Keratinocyte (primary cell): Measurements from ENCODE around the gene HHIPL1. TPM values are rescaled to one million over a fixed set of nuclear protein-coding genes. Genes with fewer than 3 reads are reported as not detected.

Source experiments
- DNase-seq: peaks from one replicate; pipeline ENCODE4 v3.0.0-alpha.2; 2011; ENCODE audit warnings: low read depth, missing footprints, low spot score
- FAIRE-seq: peaks from 2 replicates; lab custom pipeline; 2011; peaks lifted over from hg19 to GRCh38; lab: Jason Lieb, UNC
- H2AFZ ChIP-seq: 2 replicates; pipeline ENCODE4 v1.6.0; 2012; ENCODE audit warnings: low read length, control low read depth, inconsistent platforms; ENCODE audit not compliant: control insufficient read depth
- H3K27ac ChIP-seq: 2 replicates; pipeline ENCODE4 v1.5.1; 2011; ENCODE audit warnings: low read length; ENCODE audit not compliant: control insufficient read depth, insufficient read depth
- H3K27me3 ChIP-seq: 3 replicates; pipeline ENCODE4 v1.6.0; 2011; ENCODE audit warnings: low read length; ENCODE audit not compliant: control insufficient read depth, insufficient read depth; ENCODE audit errors: extremely low read depth
- H3K36me3 ChIP-seq, 2 experiments: 2 replicates in 1 of 2; 3 replicates in 1 of 2; pipeline ENCODE4 v1.5.1; 2011; ENCODE audit warnings: low read length in 2 of 2, mild to moderate bottlenecking in 1 of 2; ENCODE audit not compliant: control insufficient read depth in 2 of 2, insufficient read depth in 2 of 2; ENCODE audit errors: extremely low read depth in 1 of 2
- H3K4me1 ChIP-seq: 3 replicates; pipeline ENCODE4 v1.5.1; 2011; ENCODE audit warnings: low read length; ENCODE audit not compliant: control insufficient read depth, insufficient read depth; ENCODE audit errors: extremely low read depth
- H3K4me2 ChIP-seq: 3 replicates; pipeline ENCODE4 v1.6.0; 2011; ENCODE audit warnings: low read depth, low read length; ENCODE audit not compliant: control insufficient read depth, insufficient read depth; ENCODE audit errors: extremely low read depth
- H3K4me3 ChIP-seq, 3 experiments: fragments of 200-600 bp in 1 of 3; sonication (generic) in 1 of 3; 2 replicates in 2 of 3; 3 replicates in 1 of 3; pipeline ENCODE4 v1.5.1; 2011 to 2016; ENCODE audit warnings: low read length in 3 of 3, mild to moderate bottlenecking in 3 of 3, control low read depth in 2 of 3, inconsistent platforms in 1 of 3, low read depth in 1 of 3, mixed read lengths in 1 of 3, mixed run types in 1 of 3, moderate library complexity in 1 of 3; ENCODE audit not compliant: control insufficient read depth in 2 of 3, insufficient read depth in 2 of 3; ENCODE audit errors: extremely low read depth in 1 of 3
- H3K79me2 ChIP-seq: 2 replicates; pipeline ENCODE4 v1.6.0; 2012; ENCODE audit warnings: low read length; ENCODE audit not compliant: control insufficient read depth, insufficient read depth
- H3K9ac ChIP-seq: 3 replicates; pipeline ENCODE4 v1.6.0; 2011; ENCODE audit warnings: low read length; ENCODE audit not compliant: control insufficient read depth, insufficient read depth; ENCODE audit errors: extremely low read depth
- H3K9me1 ChIP-seq: 3 replicates; pipeline ENCODE4 v1.6.0; 2011; ENCODE audit warnings: low read length; ENCODE audit not compliant: control insufficient read depth, insufficient read depth; ENCODE audit errors: extremely low read depth
- H3K9me3 ChIP-seq: 2 replicates; pipeline ENCODE4 v1.5.1; 2012; ENCODE audit warnings: low read depth, low read length; ENCODE audit not compliant: control insufficient read depth
- H4K20me1 ChIP-seq: 3 replicates; pipeline ENCODE4 v1.6.0; 2011; ENCODE audit warnings: low read length; ENCODE audit not compliant: control insufficient read depth, insufficient read depth; ENCODE audit errors: extremely low read depth
- EZH2 ChIP-seq: IDR thresholded peaks from one replicate; pipeline ENCODE4 v1.6.1; 2012; ENCODE audit warnings: inconsistent platforms, mild to moderate bottlenecking, low read length, moderate library complexity
- dilution Hi-C: fragments of 300-500 bp; cut with MboI; formaldehyde crosslinking; loops from one replicate; pipeline ENCODE4 v1.7.0; 2020; ENCODE audit warnings: low sequenced_read_pairs; ENCODE audit not compliant: extremely low pct_ligation_motif_present
- polyA plus RNA-seq, 5 experiments: library from polyadenylated mRNA; depleted of rRNA in 3 of 5; stranded (reverse) in 3 of 5; stranded (forward) in 1 of 5; unstranded in 1 of 5; fragments of >200 nt; gene quantifications; 1 replicate in 1 of 5; 2 replicates in 3 of 5; 3 replicates in 1 of 5; pipeline versions ENCODE4 v1.2.1 to v1.2.3, GENCODE V29; 2011 to 2012; ENCODE audit warnings: missing spikeins in 2 of 5, low read depth in 1 of 5, low replicate concordance in 1 of 5
- TF ChIP-seq, protein P1 (sequence below), 3 experiments: IDR thresholded peaks in 1 of 3; conservative IDR thresholded peaks in 1 of 3; optimal IDR thresholded peaks in 1 of 3; 2 replicates in 2 of 3; 3 replicates in 1 of 3; pipeline versions ENCODE3 to v1.5.1; 2011; ENCODE audit warnings: low read length in 3 of 3, mild to moderate bottlenecking in 3 of 3, moderate library complexity in 2 of 3, control low read depth in 1 of 3, inconsistent platforms in 1 of 3; ENCODE audit not compliant: insufficient read depth in 2 of 3; ENCODE audit errors: extremely low read depth in 1 of 3

The HHIPL1 gene
- polyA plus RNA-seq, 1 donor (not counting 4 experiments of a cell fraction or from before 2014, with no cell fraction given), result 0.08 TPM

GRCh38 chr14:99662846-99663245, 17.9 kb downstream of the HHIPL1 start:
- H3K36me3 ChIP-seq, result no peaks in the 10 kb centered on the region
- FAIRE-seq (no peak), DNase-seq (no peak)
- H3K9me3 ChIP-seq, result no peaks in the 10 kb centered on the region
- dilution Hi-C loops, result no loop called here
- TF ChIP-seq, protein P1, sequence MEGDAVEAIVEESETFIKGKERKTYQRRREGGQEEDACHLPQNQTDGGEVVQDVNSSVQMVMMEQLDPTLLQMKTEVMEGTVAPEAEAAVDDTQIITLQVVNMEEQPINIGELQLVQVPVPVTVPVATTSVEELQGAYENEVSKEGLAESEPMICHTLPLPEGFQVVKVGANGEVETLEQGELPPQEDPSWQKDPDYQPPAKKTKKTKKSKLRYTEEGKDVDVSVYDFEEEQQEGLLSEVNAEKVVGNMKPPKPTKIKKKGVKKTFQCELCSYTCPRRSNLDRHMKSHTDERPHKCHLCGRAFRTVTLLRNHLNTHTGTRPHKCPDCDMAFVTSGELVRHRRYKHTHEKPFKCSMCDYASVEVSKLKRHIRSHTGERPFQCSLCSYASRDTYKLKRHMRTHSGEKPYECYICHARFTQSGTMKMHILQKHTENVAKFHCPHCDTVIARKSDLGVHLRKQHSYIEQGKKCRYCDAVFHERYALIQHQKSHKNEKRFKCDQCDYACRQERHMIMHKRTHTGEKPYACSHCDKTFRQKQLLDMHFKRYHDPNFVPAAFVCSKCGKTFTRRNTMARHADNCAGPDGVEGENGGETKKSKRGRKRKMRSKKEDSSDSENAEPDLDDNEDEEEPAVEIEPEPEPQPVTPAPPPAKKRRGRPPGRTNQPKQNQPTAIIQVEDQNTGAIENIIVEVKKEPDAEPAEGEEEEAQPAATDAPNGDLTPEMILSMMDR (optimal IDR thresholded peaks at IDR 0.05 in 1 of 3, IDR thresholded peaks at IDR 0.05 in 1 of 3, conservative IDR thresholded peaks at IDR 0.05 in 1 of 3; ENCODE audit: extremely low read depth in 1 of 3, insufficient read depth in 2 of 3, low read length in 3 of 3), result no peak
- TF ChIP-seq EZH2, result no peak
- no peak overlapping the region for H3K27ac ChIP-seq
- H3K4me2 ChIP-seq, result no peak overlapping the region
- H3K27me3 ChIP-seq, result peaks cover 52% of the 10 kb centered on the region
- H3K4me1 ChIP-seq, result no peaks in the 10 kb centered on the region
- H3K79me2 ChIP-seq, result no peaks in the 10 kb centered on the region
- no peak overlapping the region for H3K4me3 ChIP-seq
- peaks cover 3% of the 10 kb centered on the region for H4K20me1 ChIP-seq
- no peak overlapping the region for H3K9ac ChIP-seq
- no peak overlapping the region for H2AFZ ChIP-seq
- H3K9me1 ChIP-seq, result no peaks in the 10 kb centered on the region

GRCh38 chr14:99663386-99664057, 18.6 kb downstream of the HHIPL1 start:
- FAIRE-seq, result no peak
- DNase-seq, result no peak
- H4K20me1 ChIP-seq, result peaks cover 3% of the 10 kb centered on the region
- H3K4me2 ChIP-seq, result no peak overlapping the region
- H3K9ac ChIP-seq, result no peak overlapping the region
- H3K4me1 ChIP-seq, result no peaks in the 10 kb centered on the region
- no peaks in the 10 kb centered on the region for H3K9me1 ChIP-seq
- H3K4me3 ChIP-seq, result no peak overlapping the region
- H3K36me3 ChIP-seq, result no peaks in the 10 kb centered on the region
- no peak overlapping the region for H2AFZ ChIP-seq
- H3K9me3 ChIP-seq, result no peaks in the 10 kb centered on the region
- dilution Hi-C loops, result no loop called here
- H3K27ac ChIP-seq, result no peak overlapping the region
- no peak for TF ChIP-seq EZH2
- TF ChIP-seq, protein P1 (optimal IDR thresholded peaks at IDR 0.05 in 1 of 3, IDR thresholded peaks at IDR 0.05 in 1 of 3, conservative IDR thresholded peaks at IDR 0.05 in 1 of 3; ENCODE audit: extremely low read depth in 1 of 3, insufficient read depth in 2 of 3, low read length in 3 of 3), result no peak
- peaks cover 45% of the 10 kb centered on the region for H3K27me3 ChIP-seq
- no peaks in the 10 kb centered on the region for H3K79me2 ChIP-seq
